GM21367 (cell line): ENCODE results near the gene DOP1B.
"Not testable (repeated sequence)": the region's sequence is repeated elsewhere in the genome, so short reads cannot be mapped to it uniquely, and the experiment has no call there.

ENCODE experiments used
- ATAC-seq: cut with Tn5 transposase; IDR thresholded peaks from one replicate; pipeline ENCODE4 v1.9.1; 2021; ENCODE audit not compliant: unreplicated experiment

The DOP1B gene

DNA sequence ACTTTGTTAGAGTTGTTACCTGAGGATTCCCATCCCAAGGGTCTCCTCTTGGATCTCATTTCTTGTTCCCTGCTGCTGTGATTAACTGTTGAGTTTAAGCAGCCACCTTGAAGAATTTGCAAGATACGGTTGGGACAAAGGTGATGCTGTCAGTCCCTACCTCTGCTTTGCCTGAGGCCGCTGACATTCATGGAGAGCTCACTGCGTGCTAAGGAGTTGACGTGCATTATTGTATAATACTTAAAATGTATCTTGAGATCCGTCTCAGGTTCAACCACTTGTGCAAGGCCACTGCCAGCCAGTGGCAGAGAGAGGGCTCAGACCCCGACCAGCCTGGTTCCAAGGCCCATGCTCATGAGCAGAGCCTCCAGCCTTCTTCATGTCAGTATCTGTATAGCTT, 14.2 kb downstream of the DOP1B start:
- no peak for ATAC-seq

DNA sequence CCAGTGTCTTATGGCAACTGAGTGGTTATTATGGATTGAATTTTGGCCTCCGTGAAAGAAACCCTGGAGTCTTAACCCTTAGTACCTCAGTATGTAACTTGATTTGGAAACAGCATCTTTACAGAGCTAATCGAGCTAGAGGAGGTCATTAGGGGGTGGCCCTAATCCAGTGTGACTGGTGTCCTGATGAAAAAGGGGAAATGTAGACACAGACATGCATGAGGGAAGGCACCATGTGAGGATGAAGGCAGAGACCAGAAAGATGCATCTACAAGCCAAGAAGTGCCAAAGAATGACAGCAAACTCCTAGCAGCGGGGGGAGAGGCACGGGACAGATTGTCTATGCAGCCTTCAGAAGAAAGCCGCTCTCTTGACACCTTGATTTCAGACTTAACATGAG, 14.7 kb downstream of the DOP1B start:
- no peak for ATAC-seq

DNA sequence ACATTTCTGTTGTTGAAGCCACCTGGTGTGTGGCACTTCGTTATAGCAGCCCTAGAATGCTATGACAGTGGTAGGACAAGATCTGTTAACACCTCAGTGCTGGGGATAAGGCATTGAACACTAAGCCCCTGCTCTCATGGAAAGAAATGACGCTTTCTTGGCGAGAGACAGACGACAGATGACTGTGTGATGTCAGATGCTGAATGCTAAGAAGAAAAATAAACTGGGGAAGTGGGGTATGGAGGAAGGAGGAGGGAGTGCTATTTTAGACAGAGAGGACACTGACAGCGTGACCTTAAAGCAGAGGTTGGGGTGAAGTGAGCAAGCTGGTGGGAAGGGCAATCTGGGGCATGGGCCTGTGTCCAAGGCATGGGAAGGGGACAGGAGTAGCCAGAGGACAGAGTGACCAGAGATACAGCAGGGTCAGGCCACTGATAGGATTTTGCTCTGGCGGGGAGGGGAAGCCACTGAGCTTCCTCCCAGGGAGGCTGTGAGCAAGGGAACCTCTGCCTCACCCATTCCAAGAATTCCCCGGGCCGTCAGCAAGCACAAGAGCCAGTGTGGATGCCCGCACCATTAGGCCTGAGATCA, 15.2 kb downstream of the DOP1B start:
- no peak for ATAC-seq

DNA sequence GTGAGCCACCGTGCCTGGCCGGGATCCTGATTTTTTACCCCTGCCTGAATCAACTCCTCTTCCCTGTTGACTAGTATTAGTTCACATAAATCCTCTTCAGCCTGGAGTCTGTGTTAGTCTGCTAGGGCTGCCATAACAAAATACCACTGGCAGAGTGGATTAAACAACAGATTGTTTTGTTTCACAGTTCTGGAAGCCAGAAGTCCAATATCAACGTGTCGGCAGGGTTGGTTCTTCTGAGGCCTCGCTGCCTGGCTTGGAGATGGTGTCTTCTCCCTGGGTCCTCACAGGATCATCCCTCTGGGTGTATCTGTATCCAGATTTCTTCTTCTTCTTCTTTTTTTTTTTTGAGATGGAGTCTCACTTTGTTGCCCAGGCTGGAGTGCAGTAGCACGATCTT, 18.2 kb downstream of the DOP1B start:
- ATAC-seq = no peak

DNA sequence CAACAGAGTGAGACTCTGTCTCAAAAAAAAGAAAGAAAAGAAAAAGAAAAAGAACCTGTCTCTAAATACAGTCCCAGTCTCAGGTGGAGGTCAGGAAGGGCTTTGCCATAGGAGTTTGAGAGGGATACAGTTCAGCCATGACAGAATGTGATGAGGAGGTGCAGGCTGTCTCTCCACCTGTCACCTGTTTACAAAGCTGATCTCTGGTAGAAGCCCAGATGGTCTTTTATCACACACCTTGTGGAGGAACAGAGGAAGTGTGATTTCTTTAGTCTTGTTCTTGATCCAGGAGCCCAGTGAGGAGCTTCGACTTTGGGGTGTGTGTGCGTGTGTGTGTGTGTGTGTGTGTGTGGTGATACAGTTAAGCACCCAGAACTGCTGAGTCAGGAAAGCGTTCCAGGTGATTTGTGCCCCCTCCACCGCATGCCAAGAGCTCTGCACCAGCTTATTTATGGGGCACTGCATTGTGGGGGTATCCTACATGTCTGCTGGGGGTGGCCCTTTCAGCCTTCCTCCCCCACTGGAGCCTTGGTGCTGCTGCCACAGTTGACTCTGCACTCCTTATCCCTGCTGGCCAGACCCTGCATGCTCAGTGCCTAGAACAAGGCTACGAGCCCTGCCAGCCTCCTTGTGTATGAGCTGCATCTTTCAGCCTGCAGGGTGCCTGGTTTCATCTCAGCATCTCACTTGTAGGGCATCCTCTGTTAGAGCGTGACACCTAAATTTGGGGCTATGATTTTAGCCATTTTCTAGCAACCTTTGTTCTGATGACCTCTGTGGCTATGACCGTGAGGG, 19.3 kb downstream of the DOP1B start:
- no peak for ATAC-seq

DNA sequence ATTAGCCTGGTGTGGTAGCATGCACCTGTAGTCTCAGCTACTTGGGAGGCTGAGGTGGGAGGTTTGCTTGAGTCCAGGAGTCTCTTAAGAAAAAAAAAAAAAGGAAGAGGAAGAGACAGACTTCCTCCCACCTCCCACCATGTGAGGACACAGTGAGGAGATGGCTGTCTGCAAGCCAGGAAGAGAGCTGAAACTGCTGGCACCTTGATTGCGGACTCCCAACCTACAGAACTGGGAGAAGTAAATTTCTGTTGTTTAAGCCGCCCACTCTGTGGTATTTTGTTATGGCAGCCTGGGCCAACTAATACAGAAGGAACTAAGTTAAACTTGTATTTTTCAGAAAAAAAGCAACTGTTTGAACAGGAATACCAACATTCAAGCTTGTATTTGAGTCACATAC, 21.7 kb downstream of the DOP1B start:
- ATAC-seq = no peak

DNA sequence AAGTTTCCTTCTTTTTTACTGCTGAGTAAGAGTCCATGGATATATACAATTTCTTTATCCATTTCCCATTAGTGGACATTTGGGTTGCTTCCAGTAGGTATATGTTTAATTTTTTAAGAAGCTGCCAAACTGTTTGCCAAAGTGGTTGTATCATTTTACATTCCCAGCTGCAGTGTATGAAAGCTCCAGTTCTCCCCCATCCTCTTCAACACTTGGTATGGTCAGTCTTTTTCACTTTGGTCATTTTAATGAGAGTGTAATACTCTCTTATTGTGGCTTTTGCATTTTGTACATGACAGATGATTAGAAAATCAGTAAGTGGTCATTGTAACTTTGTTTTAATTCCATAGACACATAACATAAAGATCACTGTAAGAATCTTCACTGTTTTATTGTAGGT, 22.5 kb downstream of the DOP1B start:
- ATAC-seq = no peak

DNA sequence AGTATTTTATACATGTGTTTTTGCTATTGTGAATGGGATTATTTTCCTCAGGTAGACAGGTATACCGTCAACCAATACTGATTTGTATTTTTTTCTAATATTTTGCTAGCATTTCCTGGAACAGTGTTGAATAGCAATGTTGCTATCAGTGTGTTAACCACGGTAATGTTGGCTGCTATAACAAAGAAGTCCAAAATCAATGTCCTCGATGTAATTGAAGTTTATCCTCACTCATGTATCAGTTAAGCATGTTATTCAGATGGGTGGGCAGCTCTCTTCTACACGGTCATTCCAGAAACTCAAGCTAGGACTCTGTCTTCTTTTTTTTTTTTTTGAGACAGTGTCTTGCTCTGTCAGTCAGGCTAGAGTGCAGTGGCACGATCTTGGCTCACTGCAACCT, 24.3 kb downstream of the DOP1B start:
- ATAC-seq = no peak

DNA sequence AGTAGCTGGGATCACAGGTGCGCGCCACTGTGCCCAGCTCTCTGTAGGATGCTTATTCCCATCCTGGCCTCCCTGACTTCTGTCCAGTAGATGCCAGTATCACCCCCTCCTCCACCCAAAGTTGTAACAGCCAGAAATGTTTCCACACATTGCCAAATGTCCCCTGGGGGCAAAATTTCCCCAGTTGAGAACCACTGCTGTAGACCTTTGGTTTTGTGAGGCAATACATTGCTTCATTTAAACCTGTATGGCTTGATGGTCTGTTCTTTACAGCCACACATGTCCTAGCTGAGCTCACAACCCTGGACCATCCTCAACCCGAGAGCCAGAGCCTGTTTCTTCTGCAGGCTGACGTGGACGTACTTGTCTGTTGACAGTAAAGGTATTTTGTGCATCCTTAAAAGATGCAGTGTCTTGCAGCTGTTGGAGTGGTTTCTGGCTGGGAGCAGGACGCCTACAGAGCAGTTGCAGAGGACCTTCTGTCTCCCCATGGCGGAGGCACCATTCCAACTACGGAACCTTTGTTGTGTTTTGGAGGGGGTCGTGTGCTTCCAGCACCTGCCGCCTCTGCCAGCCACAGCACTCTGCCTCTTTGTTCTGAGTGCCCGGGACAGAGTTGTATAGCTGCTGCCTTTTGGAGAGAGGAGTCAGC, 26.6 kb downstream of the DOP1B start:
- ATAC-seq = no peak

DNA sequence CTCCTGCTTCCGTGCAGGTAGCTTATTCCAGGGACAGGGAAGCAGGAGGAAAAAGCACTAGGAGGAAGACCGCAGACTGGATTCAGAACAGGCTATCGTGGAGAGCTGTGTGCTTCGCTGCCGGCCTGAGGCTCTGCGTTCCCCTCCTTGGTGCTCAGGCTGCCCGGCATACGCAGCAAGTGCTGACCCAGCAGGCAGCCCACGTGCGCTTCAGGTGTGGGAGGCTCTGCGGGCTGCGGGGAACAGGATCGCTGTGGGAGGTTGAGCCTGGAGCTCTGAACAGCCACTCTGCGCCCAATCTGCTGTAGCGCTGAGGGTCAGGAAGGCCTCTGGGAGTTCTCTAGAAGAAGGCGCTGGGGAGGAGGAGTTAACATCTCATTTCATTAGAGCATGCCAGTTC, 27.9 kb downstream of the DOP1B start:
- ATAC-seq = no peak

DNA sequence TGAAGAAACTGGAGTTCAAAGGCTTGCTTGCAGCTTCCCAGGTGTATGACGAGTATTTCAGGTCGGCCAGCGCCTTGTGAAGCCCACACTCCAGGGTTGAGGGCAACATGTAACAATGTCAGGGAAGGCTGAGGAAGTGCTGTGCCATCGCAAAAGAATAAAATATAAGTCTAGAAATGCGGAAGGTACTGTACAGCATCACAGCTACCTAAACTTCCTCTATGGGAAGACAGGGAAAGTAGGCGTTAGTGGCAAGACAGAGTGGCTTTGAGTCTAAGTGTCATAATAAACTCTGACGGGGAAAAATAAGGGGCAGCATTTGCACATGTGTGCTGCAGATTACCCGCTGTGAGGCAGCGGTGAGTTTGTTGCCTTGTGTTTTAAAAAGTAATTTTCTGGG, 28.9 kb downstream of the DOP1B start:
- no peak for ATAC-seq

DNA sequence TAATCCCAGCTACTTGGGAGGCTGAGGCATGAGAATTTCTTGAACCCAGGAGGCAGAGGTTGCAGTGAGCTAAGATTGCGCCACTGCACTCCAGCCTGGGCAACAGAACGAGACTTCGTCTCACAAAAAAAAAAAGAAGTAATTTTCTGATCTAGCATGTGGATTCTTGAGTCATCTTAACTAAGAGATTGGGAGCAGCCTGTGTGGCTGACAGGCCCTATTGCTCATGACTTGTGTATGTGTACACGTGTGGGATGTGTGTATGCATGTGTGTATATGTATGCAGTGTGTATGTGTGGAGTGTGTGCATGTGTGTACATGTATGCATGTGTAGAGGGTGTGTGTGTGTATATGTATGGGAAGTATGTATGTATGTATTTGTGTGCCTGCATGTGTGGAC, 29.5 kb downstream of the DOP1B start:
- no peak for ATAC-seq

DNA sequence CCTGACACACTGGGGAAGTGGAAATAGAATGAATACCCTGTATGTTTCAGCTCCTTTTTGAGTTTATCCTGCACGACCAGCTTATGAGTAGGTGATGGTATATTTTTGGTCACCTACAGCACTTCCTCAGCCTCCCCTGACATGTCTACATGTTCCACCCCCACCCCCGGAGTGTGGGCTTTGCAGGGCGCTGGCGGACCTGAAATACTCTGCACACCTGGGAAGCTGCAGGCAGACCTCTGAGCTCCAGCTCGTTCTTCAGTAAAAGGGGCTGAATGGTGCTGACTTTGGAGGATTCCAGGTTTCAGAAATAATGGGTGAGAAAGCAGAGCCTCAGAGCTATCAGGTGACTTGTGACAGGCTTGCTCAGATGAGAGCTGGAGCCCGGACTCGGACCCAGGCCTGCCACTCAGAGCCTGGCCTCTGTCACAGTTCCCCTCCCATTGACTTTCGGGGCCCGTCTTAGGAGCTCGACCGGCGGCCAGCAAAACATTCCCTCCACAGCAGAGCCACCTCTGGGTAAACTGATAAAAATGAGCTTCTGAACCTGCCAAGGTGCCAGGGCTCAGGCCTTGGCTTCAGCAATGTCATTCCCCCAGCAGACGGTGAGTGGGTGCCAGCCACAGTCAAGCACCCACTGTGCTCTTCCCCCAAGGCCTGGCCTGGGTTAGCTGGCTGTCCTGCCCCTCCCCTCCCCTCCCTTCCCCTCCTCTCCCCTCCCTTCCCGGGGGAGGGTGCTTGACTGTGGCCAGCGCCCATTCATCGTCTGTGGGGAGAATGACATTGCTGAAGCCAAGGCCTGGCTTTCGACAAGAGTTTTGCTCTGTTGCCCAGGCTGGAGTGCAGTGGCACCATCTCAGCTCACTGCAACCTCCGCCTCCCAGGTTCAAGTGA, 30.1 kb downstream of the DOP1B start:
- ATAC-seq = no peak

DNA sequence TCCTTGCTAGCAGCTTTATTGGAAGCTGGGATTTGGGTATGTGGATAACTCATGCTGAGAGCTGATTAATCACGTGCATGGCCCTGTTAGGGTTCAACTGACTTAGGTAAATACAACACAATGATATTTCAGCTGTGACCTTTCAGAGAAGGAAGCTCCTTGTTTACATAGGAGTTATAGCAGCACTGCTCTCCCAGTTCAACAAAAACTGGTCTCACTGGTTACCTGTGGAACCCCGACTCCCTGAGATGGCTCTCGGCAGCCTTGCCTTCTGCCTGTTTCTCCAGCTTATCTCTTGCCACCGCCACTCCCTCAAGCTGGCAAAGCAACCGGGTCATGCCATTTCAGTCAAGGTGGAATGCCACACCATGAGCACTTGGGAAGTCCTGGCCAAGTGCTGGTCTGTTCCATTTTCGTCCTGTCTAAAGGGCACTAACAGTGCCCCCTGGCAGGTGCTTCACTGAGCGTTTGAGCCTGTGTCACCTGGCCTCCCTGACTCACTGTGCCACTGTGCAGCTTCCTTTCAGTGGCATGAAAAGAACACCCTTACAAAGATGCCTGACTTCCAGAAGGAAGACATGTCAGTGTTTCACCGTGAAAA, 31.6 kb downstream of the DOP1B start:
- ATAC-seq = no peak

DNA sequence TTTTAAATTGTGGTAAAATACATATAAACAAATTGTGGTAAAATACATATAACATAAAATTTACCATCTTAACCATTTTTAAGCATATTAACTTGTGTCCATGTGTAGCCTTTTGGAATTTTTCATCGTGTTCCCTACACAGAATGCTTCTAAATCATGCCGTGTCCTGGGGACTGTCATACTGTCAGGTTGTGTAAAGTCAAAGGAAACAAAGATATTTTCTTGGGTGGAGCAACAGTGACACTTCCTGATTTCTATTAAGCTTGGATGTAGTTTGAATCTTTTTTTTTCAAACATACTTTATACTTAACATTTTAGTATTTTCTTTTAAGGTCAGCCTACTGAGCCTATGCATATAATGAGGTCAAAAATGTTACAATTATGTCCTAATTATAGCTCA, 32.3 kb downstream of the DOP1B start:
- no peak for ATAC-seq

DNA sequence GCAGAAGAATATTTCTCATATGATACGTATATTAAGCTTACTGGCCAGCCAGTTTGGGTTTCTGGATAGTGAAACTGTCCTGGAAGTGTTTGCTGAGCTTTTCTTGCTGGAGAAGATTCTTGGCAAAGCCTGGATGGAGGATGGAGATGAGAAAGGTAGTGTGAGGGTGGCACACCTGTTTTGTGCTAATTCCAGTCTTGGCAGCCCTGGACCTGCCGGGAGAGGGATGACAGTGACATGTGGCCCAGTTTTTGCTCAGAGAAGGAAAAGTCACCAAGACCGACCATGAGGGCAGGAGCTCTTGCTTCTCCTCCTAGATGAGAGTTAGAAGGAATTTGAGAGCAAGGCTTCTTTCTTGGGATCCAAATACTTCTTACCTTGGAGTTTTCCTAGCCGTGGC, 34.1 kb downstream of the DOP1B start:
- no peak for ATAC-seq

DNA sequence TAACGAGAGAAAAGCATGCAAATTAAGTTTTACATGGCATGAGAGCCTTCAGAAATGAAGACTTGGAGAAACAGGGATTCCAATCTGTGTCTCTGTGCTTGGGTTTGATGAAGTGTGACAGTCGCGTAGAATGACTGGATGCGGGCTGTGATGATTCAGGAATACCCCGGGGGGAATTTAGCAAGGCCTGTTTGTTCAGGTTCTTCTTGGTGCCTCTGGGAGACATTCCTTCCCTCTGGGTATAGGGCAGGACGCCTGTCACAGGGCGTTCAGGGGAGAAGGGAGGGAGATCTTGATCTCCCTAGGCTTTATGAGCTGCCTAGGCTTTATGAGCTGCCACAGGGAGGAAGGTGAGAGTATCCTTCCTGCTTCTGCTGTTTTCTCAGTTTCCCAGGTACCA, 36.6 kb downstream of the DOP1B start:
- ATAC-seq = no peak

DNA sequence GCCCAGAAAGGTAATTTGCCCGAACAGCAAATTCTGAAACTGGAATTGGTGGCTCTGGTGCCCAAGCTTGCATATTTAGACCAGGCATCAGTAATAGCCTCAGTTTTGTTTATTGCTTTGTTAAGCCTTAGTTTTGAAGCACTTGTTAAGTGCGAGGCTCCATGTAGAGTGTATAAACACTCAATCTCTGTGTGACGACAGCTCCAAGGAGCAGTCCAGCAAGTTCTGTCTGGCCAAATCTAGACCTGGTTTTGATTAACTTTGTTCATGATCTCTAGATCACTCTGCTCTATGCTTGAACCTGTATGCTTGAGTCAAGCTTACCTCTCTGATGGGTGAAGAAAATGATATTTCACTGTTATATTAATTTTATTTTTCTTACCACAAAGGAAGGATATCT, 37.4 kb downstream of the DOP1B start:
- ATAC-seq = no peak

DNA sequence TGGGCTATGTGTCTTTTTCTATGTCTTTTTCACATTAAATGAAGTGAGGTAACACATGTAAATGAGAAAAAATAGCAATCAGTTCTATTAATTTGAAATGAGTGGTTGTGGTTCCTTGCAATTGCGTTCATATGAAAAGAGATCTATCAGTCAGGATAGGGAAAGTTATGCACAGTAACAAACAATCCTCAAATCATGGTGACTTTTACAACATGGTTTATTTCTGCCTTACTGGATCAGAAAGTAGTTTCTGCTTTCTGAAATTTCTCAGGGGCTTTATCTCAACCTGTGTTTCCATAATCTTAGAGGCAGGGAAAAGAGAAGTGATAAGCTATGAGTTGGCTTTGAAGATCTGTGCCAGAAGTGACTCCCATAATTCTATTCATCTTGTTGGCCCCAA, 39.0 kb downstream of the DOP1B start:
- ATAC-seq = no peak

DNA sequence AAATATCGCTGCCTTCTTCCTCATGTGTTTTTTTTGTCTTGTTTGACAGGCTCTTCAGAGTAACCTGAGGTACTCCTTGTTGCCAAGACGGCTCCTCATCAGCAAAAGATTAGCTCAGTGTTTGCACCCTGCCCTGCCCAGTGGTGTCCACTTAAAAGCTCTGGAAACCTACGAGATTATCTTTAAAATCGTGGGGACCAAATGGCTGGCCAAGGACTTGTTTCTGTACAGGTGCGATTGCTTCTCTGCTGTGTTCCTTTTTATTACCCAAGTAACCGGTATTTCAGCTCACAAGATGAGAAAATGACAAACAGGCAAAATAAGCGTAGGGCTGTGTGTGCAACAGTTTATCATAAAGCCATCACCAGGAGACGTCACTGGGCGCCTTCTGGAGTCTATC, 42.4 kb downstream of the DOP1B start:
- no peak for ATAC-seq

DNA sequence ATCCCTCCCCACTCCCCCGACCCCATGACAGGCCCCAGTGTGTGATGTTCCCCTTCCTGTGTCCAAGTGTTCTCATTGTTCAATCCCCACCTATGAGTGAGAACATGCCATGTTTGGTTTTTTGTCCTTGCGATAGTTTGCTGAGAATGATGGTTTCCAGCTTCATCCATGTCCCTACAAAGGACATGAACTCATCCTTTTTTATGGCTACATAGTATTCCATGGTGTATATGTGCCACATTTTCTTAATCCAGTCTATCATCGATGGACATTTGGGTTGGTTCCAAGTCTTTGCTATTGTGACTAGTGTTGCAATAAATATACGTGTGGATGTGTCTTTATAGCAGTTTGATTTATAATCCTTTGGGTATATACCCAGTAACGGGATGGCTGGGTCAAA, 43.0 kb downstream of the DOP1B start:
- not testable (repeated sequence) for ATAC-seq
